Mammary epithelial cell (primary cell): ENCODE measurements around the gene MMRN1.

ENCODE experiments used
- CTCF ChIP-seq, 2 donors: IDR thresholded peaks in 1 of 2; conservative IDR thresholded peaks in 1 of 2; 2 replicates each; pipeline ENCODE4 v1.5.1; 2011 to 2012; ENCODE audit warnings: inconsistent platforms in 2 of 2, low read length in 2 of 2, mild to moderate bottlenecking in 2 of 2, control low read depth in 1 of 2, low read depth in 1 of 2; ENCODE audit not compliant: insufficient read depth in 1 of 2; ENCODE audit errors: extremely low read depth in 1 of 2
- EZH2 ChIP-seq: IDR thresholded peaks from 2 replicates; pipeline ENCODE4 v1.6.1; 2012; ENCODE audit warnings: low read length, inconsistent platforms, borderline replicate concordance

- TF ChIP-seq CTCF (conservative IDR thresholded peaks at IDR 0.05 in 1 of 2, IDR thresholded peaks at IDR 0.05 in 1 of 2; ENCODE audit: extremely low read depth in 1 of 2, insufficient read depth in 1 of 2, low read depth in 1 of 2, low read length in 2 of 2) (peak; percentile 53 to 54), EZH2 (no peak)
These were observed 25.6 kb upstream of the MMRN1 start for GRCh38 chr4:89868999-89869589.
